Measurements from ENCODE around the gene PPIL1.

The PPIL1 gene

DNA sequence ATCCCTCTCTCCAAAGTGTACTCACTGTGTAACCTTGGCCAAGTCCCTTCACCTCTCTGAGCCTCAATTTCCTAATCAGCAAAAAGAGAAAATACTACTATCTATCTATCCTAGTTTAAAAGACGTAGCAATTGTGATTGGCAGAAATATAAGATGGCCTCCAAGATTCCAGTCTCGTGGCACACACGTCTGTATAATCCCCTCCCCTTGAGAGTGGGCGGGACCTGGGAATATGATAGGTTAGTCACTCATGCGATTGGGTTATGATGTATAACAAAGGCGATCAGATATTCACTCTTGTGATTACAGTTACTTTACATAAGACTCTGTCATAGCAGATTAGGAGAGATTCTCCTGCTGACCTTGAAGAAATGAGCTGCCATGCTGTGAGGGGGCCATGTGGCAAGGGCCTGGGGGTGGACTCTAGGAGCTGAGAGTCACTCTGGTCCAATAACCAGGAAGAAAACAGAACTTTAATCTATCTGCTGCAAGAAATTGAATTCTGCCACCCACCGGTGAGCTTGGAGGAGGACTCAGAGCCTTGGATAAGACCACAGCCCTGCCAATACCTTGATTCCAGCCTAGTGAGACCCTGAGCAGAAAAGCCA is 41.3 kb downstream of the PPIL1 start:
- DNase-seq, result no peak

DNA sequence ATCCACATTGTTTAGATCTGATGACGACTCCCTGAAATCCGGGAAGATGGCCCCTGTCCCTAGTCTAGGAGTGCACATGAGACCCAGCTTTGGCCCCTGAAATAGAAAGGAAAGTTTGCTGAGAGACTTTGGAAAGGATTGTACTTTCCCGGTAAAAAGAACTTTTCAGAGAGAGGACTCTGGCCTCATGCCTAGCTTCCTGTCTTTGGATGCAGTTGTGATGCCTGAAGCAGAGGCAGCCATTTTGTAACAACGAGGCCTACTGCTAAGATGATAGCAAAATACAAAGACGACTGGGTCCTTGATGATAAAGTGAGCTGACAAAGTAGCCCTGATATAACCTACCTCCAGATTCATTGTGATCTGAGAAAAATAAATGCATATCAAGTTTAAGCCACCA is 42.3 kb downstream of the PPIL1 start:
- DNase-seq, result no peak

DNA sequence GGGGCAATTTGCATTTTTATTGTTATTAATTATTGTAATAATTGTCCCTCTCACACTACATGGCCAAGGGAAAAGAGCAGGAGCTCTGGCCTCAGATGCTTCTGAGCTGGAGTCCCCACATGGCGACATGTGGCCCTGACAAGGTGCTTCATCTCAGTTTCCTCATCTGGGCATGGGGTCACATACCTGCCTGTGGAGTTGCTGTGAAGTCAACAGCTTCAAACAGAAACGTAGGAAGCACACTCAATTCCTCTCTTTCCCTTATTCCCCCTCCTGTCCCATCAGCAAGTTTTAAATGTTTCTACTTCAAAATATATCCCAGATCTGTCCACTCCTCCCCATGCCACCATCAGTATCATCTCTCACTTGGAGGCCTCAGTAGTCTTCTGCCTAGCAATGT is 44.0 kb downstream of the PPIL1 start:
- no peak for DNase-seq

DNA sequence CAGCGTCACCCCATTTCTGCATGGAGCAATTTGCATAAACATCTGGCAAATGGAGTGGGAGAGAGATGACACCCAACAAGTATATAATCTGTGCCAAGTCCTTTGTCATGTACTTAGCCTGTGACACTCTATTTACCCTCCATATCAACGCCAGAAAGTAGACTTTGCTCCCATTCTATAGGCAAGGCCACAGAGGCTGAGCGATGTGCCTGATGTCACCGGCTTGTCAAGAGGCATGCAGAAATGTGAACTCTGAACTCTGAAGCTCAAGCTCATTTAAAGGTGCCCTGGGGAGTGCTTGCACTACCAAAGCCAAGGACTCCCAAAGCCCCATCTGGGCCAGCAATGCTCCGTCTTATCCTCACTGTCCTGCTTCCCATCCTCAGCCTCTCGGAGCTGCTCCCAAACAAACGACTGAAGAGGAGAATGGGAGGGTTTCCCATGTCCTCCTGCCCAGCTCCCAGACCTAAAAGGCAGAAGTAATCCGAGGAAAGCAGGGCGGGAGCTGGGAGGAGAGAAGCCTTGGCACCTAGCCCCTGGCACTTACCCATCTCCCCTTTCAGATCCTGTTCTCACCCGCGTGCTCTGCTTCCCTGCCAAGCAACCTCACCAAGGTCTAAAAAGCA is 44.6 kb downstream of the PPIL1 start:
- no peak for DNase-seq

- no peak for DNase-seq
Observed at GRCh38 chr6:36827261-36828079, 47.1 kb downstream of the PPIL1 start.

DNA sequence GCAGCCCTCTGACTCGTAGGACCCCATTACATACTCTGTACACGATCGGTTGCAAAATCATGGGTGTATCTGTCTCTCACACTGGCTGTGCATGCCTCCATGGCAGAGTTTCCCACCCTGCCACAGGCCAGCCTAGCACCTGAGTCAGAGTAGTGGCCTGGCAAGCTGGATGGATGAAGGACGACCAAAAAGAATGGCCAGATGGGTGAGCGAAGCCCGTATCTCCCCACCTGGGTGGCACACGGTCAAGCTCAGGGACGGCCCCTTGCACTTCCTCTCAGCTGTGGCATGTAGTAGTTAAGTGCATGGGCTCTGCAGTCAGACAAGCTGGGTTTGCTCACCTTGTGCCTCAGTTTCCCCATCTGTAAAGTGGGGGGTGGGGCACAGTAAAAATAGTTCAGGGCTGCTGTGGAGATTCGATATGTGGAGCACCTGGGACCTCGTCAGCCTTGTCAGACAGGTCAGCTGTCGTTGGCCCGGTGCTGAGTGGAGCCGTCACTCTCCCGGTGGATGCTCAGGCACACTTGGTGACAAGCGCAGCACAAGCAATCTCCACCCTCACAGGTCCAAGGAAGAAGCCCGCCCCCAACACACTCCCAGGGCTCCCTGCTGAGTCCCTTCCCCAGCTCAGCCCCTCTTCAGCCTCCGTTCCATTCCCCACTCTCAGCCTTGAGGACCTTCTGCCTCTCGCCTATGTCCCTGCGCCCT is 47.9 kb downstream of the PPIL1 start:
- DNase-seq, result no peak

DNA sequence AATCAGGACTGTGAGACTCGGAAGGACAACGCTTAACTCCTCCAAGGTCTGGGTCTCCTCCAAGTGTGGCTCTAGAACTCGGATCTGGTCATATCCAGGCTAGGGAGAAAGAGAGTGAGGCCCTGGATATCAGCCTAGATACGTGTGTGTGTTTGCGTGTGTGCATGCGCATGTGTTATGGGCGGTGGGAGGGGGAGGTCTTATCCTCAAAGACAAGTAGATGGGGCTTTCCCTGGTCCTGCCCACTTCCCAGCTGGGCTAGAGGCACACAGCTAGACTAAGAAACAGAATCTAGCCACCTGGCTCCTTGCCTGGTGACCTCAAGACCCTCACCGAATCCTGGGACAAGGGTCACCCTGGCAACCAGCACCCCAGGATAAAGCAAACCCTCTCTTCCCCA is 48.6 kb downstream of the PPIL1 start:
- DNase-seq, result no peak

DNA sequence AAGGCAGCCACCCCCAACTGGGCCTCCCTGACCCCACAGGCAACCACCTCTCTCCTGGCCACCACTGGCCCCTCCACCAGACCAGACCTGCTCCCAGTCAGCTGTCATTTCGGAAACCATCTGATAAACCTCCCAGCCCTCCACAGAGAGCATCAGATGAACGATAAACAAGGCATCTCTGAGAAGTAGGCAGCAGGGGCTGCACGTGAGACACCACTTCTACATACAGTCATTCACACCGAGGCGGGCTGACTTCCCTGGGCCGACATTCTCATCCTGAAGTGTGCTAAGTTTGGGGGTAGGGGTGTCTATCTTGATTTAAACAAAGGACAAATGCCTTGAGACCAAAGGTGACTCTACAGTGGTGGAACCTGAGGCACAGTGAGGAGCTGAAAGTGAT is 49.2 kb downstream of the PPIL1 start:
- DNase-seq, result no peak

GRCh38 chr6:36824253-36824652 is 50.4 kb downstream of the PPIL1 start:
- no peak for DNase-seq

DNA sequence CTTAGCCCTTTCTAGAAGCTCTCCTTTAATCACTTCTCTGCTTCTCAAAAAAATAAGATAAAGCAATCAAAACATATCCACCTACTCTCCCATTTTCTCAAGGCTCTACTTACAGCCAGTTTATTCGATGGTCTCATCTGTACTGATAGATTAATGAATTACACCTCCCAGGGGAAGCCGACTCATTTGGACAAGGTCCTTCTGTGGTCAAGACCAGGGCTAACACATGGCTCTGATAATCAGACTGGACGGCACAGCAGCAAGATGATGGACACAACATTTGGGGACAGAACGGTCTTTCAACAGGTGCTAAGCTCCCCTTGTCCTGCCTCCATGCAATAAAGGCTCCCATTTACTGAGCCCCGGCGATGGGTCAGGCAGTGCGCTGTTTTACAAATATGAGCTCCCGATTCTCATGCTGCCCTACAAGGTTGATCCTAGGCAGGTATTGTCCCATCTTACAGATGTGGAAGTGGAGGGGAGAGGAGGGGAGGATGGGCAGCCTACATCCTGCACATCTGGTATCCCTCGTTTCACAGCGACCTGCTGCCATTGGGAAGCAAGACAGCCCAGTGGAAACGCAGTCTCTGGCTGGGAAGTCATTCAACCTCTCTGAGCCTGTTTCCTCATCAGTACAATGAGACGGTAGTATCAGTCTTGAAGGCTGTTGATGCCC is 51.0 kb downstream of the PPIL1 start:
- DNase-seq, result no peak

DNA sequence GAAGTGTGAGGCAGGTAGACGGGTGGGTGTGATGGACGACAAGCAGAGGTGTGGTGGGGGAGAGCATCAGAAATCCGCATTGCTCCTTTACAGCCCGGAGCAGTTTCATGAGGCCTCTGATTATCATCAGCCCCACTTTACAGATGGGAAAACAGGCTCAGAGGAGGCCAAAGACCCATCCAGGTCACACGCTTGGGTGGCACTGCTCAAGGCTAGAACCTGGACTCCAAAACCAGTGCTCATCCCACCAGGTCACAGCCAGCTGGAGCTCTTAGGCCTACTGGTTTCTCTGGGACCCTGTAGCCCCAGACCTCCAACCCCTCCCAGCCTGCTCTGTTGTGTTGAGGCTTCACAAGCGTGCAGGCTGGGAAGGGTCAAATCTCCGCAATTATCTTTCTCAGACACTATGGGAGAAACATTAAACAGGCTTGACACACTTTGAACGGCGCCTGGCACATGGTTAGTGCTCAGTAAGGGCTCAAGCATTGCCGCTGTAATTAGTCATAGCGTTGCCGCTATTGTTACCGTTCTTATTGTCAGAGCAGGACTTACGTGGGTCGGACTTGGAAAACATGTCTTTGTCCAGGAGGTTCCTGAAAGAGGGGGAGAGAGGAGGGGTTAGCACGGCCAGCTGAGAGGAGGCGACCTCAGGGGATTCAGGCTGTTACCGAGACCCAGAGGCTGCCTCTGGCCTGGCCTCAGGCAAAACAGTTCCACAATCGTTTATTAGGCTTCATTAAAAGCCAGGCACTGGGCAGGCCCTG is 51.9 kb downstream of the PPIL1 start:
- peak; percentile 25 for DNase-seq

- no peak for DNase-seq
Observed at GRCh38 chr6:36821581-36822335, 52.8 kb downstream of the PPIL1 start.

GRCh38 chr6:36820700-36821580 is 53.7 kb downstream of the PPIL1 start:
- no peak for DNase-seq

GRCh38 chr6:36818756-36819155 is 55.8 kb downstream of the PPIL1 start:
- no peak for DNase-seq

DNA sequence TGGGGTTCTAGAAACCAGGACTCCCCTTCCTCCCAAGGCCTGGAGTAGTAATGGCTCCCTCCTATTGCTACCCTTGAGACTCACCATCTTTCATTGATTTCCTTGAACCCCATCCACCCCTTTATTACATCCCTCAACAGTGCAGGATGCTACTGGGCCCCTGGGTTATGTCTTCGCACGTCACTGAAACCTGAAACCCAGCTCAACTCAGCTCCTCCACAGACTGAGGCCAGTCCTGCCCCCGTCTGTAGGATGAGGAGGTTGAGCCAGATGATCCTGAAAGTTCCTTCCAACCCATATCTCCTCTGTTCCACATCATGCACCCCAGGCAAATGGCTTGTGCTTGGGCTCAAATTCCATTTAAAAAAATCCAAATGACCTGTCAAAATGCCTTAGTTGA is 56.8 kb downstream of the PPIL1 start:
- no peak for DNase-seq

GRCh38 chr6:36817176-36817817 is 57.3 kb downstream of the PPIL1 start:
- no peak for DNase-seq

DNA sequence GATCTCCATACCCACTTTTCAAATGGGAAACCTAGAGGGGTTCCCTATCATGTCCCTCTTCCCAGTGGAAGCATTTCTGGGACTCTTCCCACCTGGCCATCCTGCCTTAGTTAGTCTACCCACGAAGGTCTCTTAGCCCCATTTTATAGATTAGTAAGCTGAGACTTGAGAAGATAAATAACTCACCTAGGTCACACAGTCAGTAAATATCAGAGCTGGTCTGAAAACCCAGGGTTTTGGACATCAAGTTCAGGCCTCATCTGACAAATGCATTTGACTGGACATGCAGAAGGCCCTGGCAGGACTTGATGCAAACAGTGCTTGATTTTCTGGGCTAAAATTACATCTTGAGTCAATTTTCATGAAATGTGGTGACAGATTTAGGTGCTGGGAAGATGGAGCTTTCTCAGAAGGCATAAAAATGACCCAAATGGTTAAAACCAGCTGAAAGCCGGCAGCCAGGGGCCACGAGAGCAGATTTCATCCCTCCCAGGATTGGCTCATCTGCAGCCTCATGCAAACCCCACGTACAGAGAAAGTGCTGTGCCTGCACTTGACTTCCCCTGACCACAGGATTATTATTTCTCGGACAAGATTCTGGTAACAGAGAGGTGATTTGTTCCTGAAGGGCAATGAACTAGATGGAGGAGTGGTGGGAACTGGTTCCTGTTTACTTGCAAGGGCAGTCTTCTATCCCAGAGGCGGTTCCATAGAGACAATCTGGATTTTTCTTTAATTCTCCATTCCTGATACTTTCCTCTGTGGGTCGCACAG is 58.5 kb downstream of the PPIL1 start:
- DNase-seq, result no peak

DNA sequence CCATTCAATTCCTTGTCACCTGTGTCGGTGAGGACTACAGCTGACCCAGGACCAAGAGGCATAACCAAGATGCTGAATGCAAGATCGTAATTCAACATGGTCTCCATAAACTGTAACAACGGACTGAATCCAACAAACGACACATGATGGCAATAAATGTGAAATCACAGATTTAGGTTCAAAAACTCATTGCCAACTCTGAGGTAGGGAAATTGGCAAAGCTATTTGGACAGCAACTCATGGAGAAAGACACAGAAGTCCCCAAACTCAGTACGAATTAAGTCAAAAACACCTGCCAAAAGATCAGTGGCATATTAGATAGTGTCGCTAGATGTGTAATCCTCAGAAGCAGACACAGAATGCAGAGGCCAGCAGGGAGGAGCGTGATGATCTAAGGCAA is 60.4 kb downstream of the PPIL1 start:
- no peak for DNase-seq

- no peak for DNase-seq
Observed at GRCh38 chr6:36813526-36813925, 61.1 kb downstream of the PPIL1 start.
